Effector memory CD8-positive, alpha-beta T cell (primary cell): Measurements from ENCODE around the gene PHYHIPL.

Source experiments
- ATAC-seq: fragments of 150-1000 bp; cut with Tn5 transposase; replicated peaks from 2 replicates; pipeline ENCODE4 v1.10.0; 2021; ENCODE audit warnings: mild to moderate bottlenecking, moderate library complexity
- DNase-seq, 3 experiments: peaks; one replicate each; pipeline ENCODE4 v3.0.0; 2021
- H3K27ac Mint-ChIP-seq, 2 donors: one replicate each; pipeline ENCODE4 v1.8.0; 2022; ENCODE audit warnings: mild to moderate bottlenecking in 2 of 2, mixed read lengths in 2 of 2, moderate library complexity in 2 of 2
- H3K27me3 Mint-ChIP-seq, 2 donors: one replicate each; pipeline ENCODE4 v1.8.0; 2022; ENCODE audit warnings: mixed read lengths in 2 of 2
- H3K36me3 Mint-ChIP-seq: one replicate; pipeline ENCODE4 v1.8.0; 2022; ENCODE audit warnings: mild to moderate bottlenecking, moderate library complexity, mixed read lengths; ENCODE audit not compliant: insufficient read depth
- H3K4me1 Mint-ChIP-seq, 2 donors: one replicate each; pipeline ENCODE4 v1.8.0; 2022; ENCODE audit warnings: low read depth in 2 of 2, mixed read lengths in 2 of 2
- H3K4me3 Mint-ChIP-seq, 2 donors: one replicate each; pipeline ENCODE4 v1.8.0; 2022; ENCODE audit warnings: mild to moderate bottlenecking in 2 of 2, mixed read lengths in 2 of 2, moderate library complexity in 2 of 2
- H3K9me3 Mint-ChIP-seq, 2 donors: one replicate each; pipeline ENCODE4 v1.8.0; 2022; ENCODE audit warnings: mixed read lengths in 2 of 2

PHYHIPL gene

GRCh38 chr10:59279476-59279875 lies 103.0 kb downstream of the PHYHIPL start:
- H3K36me3 Mint-ChIP-seq = no peaks in the 10 kb centered on the region
- H3K27me3 Mint-ChIP-seq = no peaks in the 10 kb centered on the region
- DNase-seq (no peak), ATAC-seq (no peak)
- H3K4me1 Mint-ChIP-seq = no peaks in the 10 kb centered on the region
- H3K4me3 Mint-ChIP-seq = no peak overlapping the region
- peaks cover 5 to 6% of the 10 kb centered on the region in 2 donors for H3K9me3 Mint-ChIP-seq
- H3K27ac Mint-ChIP-seq = no peak overlapping the region

- Mint-ChIP-seq H3K4me3 (no peak overlapping the region), H3K36me3 (no peaks in the 10 kb centered on the region), H3K9me3 (peaks cover 9 to 10% of the 10 kb centered on the region in 2 donors), H3K27me3 (no peaks in the 10 kb centered on the region), H3K27ac (no peak overlapping the region), H3K4me1 (no peaks in the 10 kb centered on the region)
- no peak for DNase-seq
- ATAC-seq = no peak
These were observed 103.6 kb downstream of the PHYHIPL start for GRCh38 chr10:59279991-59280505.

- Mint-ChIP-seq H3K27me3 (no peaks in the 10 kb centered on the region), H3K4me1 (no peaks in the 10 kb centered on the region), H3K9me3 (peaks cover 9 to 11% of the 10 kb centered on the region in 2 donors), H3K4me3 (no peak overlapping the region), H3K36me3 (no peaks in the 10 kb centered on the region), H3K27ac (no peak overlapping the region)
- no peak for ATAC-seq
- no peak for DNase-seq
These were observed 105.4 kb downstream of the PHYHIPL start for GRCh38 chr10:59281861-59282260.

GRCh38 chr10:59283456-59284091 lies 107.1 kb downstream of the PHYHIPL start:
- H3K4me3 Mint-ChIP-seq = no peak overlapping the region
- DNase-seq (no peak), ATAC-seq (no peak)
- H3K27ac Mint-ChIP-seq = no peak overlapping the region
- no peaks in the 10 kb centered on the region for H3K27me3 Mint-ChIP-seq
- peaks cover 11% of the 10 kb centered on the region in 2 donors for H3K9me3 Mint-ChIP-seq
- H3K4me1 Mint-ChIP-seq = no peaks in the 10 kb centered on the region
- H3K36me3 Mint-ChIP-seq = no peaks in the 10 kb centered on the region

- Mint-ChIP-seq H3K4me1 (no peaks in the 10 kb centered on the region), H3K9me3 (peaks cover 11% of the 10 kb centered on the region in 2 donors), H3K36me3 (no peaks in the 10 kb centered on the region), H3K27ac (no peak overlapping the region), H3K4me3 (no peak overlapping the region), H3K27me3 (no peaks in the 10 kb centered on the region)
- DNase-seq (no peak), ATAC-seq (no peak)
These were observed 107.9 kb downstream of the PHYHIPL start for GRCh38 chr10:59284118-59284975.

- H3K4me1 Mint-ChIP-seq = no peaks in the 10 kb centered on the region
- H3K36me3 Mint-ChIP-seq = no peaks in the 10 kb centered on the region
- H3K27ac Mint-ChIP-seq = no peak overlapping the region
- peaks cover 11% of the 10 kb centered on the region in 2 donors for H3K9me3 Mint-ChIP-seq
- H3K4me3 Mint-ChIP-seq = no peak overlapping the region
- no peak for DNase-seq
- no peak for ATAC-seq
- no peaks in the 10 kb centered on the region for H3K27me3 Mint-ChIP-seq
These were observed 108.6 kb downstream of the PHYHIPL start for GRCh38 chr10:59285073-59285472.

GRCh38 chr10:59285848-59286247 lies 109.4 kb downstream of the PHYHIPL start:
- Mint-ChIP-seq H3K4me1 (no peaks in the 10 kb centered on the region), H3K27ac (no peak overlapping the region), H3K4me3 (no peak overlapping the region), H3K36me3 (no peaks in the 10 kb centered on the region), H3K27me3 (no peaks in the 10 kb centered on the region), H3K9me3 (peaks cover 11 to 12% of the 10 kb centered on the region in 2 donors)
- ATAC-seq (no peak), DNase-seq (no peak)

- Mint-ChIP-seq H3K9me3 (peaks cover 11 to 12% of the 10 kb centered on the region in 2 donors), H3K4me3 (no peak overlapping the region), H3K27ac (no peak overlapping the region), H3K36me3 (no peaks in the 10 kb centered on the region), H3K27me3 (no peaks in the 10 kb centered on the region), H3K4me1 (no peaks in the 10 kb centered on the region)
- ATAC-seq (no peak), DNase-seq (no peak)
These were observed 111.3 kb downstream of the PHYHIPL start for GRCh38 chr10:59287587-59288255.

- peaks cover 3 to 6% of the 10 kb centered on the region in 2 donors for H3K9me3 Mint-ChIP-seq
These were observed 113.4 kb downstream of the PHYHIPL start for GRCh38 chr10:59289853-59290252.

GRCh38 chr10:59290448-59290847 lies 114.0 kb downstream of the PHYHIPL start:
- Mint-ChIP-seq H3K27me3 (no peaks in the 10 kb centered on the region), H3K4me1 (no peaks in the 10 kb centered on the region), H3K36me3 (no peaks in the 10 kb centered on the region), H3K4me3 (no peak overlapping the region), H3K9me3 (peaks cover 0 to 5% of the 10 kb centered on the region in 2 donors), H3K27ac (no peak overlapping the region)
- ATAC-seq = no peak
- no peak for DNase-seq

More at GRCh38 chr10:59289853-59290252, 113.4 kb downstream of the PHYHIPL start:
- H3K27me3 Mint-ChIP-seq = no peaks in the 10 kb centered on the region
- H3K4me1 Mint-ChIP-seq = no peaks in the 10 kb centered on the region
- DNase-seq (no peak), ATAC-seq (no peak)
- H3K4me3 Mint-ChIP-seq = no peak overlapping the region
- H3K27ac Mint-ChIP-seq = no peak overlapping the region
- no peaks in the 10 kb centered on the region for H3K36me3 Mint-ChIP-seq
